HG02678 (cell line): ENCODE measurements around the gene CFAP300.

Source experiments
- ATAC-seq: cut with Tn5 transposase; IDR thresholded peaks from one replicate; pipeline ENCODE4 v1.9.1; 2021; ENCODE audit warnings: mild to moderate bottlenecking, moderate library complexity; ENCODE audit not compliant: unreplicated experiment

CFAP300 gene

DNA sequence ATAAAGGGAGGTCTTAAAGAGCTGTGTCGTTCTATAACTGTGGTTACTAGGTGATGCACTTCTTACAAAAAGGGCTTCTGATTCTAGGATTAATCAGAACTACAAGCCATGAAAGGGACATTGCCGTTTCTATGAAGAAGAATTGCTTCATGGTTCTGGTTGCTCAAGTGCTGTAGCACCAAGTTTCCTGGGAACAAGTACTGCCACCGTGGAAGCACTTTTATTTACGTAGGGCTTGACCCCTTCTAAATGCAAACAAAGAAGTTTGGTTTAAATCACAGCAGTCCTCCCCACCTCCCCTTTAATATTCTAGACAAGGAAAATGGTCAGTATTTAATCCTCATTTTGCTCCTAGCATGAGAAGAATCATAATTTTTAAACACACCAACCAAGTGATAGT lies 72.8 kb downstream of the CFAP300 start:
- no peak for ATAC-seq

DNA sequence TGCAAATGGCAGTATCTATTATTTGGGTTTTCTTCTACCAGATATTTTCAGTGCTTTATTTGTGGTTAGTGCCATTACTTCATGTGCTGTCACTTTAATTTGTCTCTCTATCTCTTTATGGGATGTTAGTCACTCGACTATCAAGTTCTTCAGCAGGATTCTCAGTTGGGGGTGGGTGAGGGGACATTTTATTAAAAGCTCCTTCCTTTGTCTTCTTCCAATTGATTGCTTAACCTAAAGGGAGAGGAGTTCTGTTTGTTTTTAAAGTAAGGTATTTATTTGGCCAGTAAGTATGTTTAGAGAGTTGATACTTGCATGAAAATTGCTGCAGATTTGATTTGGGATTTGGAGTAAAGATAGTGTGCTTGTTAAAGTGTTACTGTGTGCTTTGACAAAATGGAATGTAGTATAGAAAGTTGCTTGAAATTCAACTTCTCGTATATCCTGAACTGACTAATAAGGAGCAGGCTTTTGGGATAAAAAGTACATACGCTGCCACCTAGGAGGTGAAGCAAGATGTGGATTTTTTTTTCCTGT lies 73.3 kb downstream of the CFAP300 start:
- ATAC-seq = no peak

DNA sequence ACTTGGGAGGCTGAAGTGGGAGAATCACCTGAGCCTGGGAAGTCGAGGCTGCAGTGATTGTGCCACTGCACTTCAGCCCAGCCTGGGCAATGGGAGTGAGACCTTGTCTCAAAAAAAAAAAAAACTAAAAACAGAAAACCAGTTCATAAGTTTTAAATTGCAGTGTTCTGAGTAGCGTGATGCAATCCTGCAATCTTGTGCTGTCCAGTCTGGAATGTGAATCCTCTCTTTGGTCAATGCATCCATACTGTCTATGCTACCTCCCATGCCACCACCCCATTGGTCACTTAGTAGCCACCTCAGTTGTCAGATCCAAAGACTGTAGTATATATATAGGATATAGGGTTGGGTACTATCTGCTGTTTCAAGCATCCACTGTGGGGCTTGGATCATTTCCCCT lies 74.1 kb downstream of the CFAP300 start:
- ATAC-seq = no peak
